NCI-H146 treated with DMSO at 0.1 percent for 48 hours (cell line): Measurements from ENCODE around the gene CYSRT1.
A peak's percentile ranks its signal among the peaks of the same experiment; 100 is the strongest.

Experiments
- DNase-seq: peaks from one replicate; lab custom pipeline; 2025; ENCODE audit not compliant: unreplicated experiment; lab: John Stamatoyannopoulos, UW

CYSRT1 gene

GRCh38 chr9:137189297-137190295 lies 35.4 kb upstream of the CYSRT1 start:
- no peak for DNase-seq

GRCh38 chr9:137190315-137190856 lies 34.6 kb upstream of the CYSRT1 start:
- no peak for DNase-seq

- no peak for DNase-seq
Observed at GRCh38 chr9:137191245-137191644, 33.7 kb upstream of the CYSRT1 start.

DNA sequence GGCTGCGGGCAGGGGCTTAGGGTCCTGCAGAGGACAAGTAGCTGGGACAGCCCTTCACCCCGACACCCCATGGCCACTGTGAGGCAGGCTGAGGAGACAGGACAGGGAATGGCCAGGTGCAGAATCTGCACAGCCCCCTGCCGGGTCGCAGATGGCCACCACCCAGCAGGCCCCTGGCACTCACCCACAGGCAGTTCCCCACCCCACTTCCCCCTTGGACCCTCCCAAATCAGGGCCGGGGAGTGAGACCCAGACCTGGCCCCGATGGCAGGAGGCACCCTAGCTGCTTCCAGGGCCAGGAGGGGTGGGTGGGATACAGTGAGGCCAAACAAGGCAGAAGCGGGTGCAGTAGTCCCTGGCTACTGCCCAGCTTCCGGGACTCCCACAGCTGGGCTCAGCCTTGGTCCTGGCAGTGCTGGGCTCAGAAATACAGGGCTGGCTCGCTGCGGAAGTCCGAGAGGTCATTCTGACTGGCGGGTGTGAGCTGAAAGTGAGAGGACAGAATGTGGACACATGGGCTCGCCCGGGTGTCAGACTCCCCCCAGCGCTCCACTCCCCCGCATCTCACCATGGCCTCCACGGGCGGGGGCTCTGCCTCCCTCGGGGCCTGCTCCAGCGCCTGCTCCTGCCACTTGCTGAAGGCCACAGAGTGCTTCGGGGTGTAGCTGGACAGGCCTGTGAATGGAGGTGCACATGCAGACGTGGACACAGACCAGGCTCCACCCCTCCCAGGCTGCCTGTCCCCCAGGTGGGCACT lies 33.1 kb upstream of the CYSRT1 start:
- no peak for DNase-seq

GRCh38 chr9:137192448-137192780 lies 32.6 kb upstream of the CYSRT1 start:
- no peak for DNase-seq

GRCh38 chr9:137192859-137193258 lies 32.1 kb upstream of the CYSRT1 start:
- DNase-seq: no peak

DNA sequence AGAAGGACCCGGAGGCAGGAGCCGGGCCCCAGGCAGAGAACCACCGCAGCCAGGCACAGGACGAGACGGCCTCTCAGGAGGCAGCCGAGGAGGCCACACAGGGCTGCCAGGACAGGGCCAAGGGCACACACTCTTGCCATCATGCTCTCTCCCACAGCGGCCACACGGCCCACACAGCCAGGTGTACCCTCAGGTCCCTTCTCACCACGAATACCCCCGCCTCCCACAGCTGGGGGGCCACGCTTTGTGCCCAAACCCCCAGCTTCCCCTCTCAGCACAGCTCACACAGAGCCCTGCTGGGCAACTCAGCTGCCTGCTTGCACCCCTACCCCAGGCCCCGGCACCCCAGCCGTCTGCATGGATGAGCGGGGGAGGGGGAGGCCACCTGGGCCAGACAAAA lies 31.2 kb upstream of the CYSRT1 start:
- no peak for DNase-seq

DNA sequence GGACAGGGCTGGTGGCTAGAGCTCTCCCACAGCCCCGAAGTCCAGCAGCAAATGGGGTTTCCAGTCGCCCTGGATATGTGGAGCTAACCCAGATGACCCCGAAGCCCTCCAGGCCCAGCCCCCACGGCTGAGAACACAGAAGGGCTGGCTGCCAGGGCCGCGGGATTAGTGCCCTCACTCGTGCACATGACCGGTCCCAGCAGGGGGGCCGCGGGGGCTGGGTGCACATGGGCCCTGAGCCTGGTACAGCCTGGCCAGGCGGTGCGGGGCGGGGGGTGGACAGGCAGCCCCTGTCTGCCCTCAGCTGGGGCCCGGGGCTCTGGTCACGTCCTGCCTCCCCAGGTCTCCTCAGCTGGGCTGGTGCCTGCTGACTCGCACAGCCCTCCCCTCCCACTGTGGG lies 30.6 kb upstream of the CYSRT1 start:
- DNase-seq: no peak

GRCh38 chr9:137194909-137195308 lies 30.1 kb upstream of the CYSRT1 start:
- no peak for DNase-seq

DNA sequence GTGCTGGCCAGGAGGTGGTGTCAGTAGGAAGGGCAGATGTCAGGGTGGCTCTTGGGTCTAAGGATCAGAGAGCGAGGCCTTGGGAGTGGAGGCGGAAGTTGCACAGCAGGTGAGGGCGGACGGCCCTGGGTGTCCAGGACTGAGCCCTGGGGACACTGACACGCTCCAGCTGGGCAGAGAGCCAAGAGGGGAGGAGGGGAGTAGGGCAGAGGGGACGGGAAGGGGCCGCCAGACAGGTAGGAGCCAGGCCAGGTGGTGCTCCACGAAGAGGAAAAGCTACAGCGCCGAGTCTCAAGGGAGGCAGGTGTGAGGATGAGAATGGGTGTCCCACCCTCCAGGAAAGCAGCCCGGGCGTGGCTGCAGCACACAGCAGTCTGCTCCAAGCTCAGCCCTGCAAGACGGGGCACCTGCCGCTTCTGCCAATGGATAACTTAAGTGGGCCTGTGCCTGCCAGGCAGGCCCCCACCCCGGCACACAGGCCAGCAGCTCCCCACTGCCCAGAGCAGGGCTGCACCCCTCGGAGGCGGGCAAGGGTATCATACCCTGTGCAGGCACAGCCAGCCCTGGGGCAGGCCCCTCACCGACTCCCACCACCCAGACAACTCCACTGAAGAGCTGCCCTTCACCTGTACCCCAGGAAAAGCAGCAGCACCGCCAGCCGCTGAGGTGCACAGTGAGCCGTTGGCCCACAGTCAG lies 29.3 kb upstream of the CYSRT1 start:
- DNase-seq: peak; percentile 73

DNA sequence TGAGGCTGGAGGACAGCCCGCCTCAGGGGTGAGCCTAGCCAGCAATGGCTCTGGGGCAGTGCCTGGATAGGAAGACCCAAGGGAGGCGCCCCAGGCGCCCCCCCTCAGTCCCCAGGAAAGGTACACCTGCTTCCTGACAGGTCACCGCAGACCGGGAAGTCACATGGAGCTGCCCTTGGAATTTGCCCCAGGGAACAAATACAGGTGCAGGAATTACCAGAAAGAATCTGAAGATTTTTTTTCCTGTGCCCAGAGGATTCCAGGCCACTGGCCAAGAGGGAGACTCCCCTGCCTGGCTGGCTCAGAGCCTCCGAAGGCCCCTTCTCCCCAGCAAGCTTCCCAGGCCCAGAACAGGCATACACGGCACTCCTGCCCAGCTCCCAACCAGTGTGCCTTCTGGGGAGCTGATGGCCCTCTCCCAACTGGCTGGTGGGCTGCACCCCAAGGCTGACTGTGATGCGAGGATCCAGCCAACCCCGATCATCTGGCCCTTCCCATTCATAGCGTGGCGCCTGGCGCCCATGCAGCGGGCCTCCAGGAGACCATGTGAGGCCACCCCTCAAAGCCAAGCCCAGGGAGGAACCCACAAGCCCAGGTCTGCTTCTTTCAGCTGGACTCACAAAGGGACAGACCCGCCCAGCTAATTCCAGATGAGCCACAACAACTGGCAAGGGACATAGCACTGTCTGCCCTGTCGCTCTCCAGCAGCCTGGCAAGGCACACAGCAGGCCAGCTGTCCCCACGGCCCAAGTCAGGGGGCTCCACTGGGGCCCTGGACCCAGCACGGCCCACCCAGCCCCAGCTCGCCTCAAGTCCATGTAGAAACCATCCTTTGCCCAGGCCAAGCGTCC lies 26.7 kb upstream of the CYSRT1 start:
- no peak for DNase-seq

- DNase-seq: no peak
Observed at GRCh38 chr9:137198902-137199283, 26.1 kb upstream of the CYSRT1 start.

GRCh38 chr9:137199411-137200121 lies 25.4 kb upstream of the CYSRT1 start:
- no peak for DNase-seq

GRCh38 chr9:137200311-137201204 lies 24.4 kb upstream of the CYSRT1 start, which contains the start of gene TPRN:
Gene TPRN (minus strand): TSS chr9:137200741. CDS start chr9:137200711, 30 bp downstream.
- peak; percentile 93 for DNase-seq

DNA sequence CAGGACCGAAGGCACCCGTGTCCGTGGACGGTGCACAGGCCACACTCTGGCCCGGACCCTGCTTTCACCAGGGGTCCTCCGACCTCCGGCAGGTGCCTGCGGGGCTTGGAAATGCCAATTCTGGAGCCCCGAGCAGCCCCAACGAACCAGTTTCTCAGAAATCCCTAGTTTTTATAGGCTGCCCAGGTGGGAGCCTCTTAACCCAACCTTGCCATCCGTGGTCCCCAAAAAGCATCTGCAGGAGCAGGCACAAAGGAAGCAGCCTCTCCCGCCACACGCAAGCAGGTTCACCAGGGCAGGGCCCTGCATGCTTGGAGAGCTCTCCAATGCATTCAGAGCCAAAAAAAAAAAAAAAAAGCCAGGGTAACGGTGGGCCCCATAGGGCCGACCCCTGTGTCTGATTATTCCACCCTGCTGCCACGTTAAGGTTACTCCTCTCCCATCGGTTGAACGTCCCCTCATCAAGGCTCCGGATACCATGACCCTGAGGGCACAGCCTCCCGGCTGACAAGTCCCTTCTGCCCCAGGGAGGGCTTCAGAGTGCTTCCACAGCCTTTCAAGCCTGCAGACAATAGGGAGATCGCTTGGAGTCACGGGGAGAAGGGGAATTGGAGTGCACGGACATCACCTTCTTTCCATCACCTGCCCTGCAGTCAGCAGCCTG lies 23.6 kb upstream of the CYSRT1 start:
- DNase-seq: no peak

GRCh38 chr9:137202966-137203365 lies 22.0 kb upstream of the CYSRT1 start:
- no peak for DNase-seq

DNA sequence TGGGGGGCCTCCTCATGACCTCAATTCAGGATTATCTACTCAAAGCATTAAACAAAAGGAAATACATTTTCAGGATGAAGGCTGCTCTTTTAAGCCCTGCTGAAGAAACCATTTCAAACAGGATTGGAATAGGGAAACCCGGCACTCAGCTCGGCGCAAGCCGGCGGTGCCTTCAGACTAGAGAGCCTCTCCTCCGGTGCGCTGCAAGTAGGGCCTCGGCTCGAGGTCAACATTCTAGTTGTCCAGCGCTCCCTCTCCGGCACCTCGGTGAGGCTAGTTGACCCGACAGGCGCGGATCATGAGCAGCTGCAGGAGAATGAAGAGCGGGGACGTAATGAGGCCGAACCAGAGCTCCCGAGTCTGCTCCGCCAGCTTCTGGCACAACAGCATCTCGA lies 20.2 kb upstream of the CYSRT1 start:
- no peak for DNase-seq
